HG03378 (cell line): ENCODE data around the gene CDC25C.
"Not testable (repeated sequence)": the region's sequence is repeated elsewhere in the genome, so short reads cannot be mapped to it uniquely, and the experiment has no call there.

ENCODE experiments used
- ATAC-seq: cut with Tn5 transposase; IDR thresholded peaks from one replicate; pipeline ENCODE4 v1.9.1; 2021; ENCODE audit warnings: mild to moderate bottlenecking, moderate library complexity; ENCODE audit not compliant: unreplicated experiment

CDC25C gene

GRCh38 chr5:138282920-138283742, 48.5 kb downstream of the CDC25C start:
- ATAC-seq = no peak

GRCh38 chr5:138280915-138281314, 50.7 kb downstream of the CDC25C start:
- ATAC-seq = no peak

GRCh38 chr5:138276402-138277054, 55.1 kb downstream of the CDC25C start:
- no peak for ATAC-seq

- no peak for ATAC-seq
These were observed 55.7 kb downstream of the CDC25C start for GRCh38 chr5:138275895-138276294.

GRCh38 chr5:138275379-138275782, 56.2 kb downstream of the CDC25C start:
- no peak for ATAC-seq

GRCh38 chr5:138274189-138274853, 57.3 kb downstream of the CDC25C start, which contains the start of gene GFRA3:
GFRA3 (minus strand) TSS chr5:138274621; CDS start chr5:138274424, 197 bp downstream.
- ATAC-seq = no peak

- no peak for ATAC-seq
These were observed 57.8 kb downstream of the CDC25C start for GRCh38 chr5:138273834-138274188.

- ATAC-seq = no peak
These were observed 58.9 kb downstream of the CDC25C start for GRCh38 chr5:138272681-138273080.

GRCh38 chr5:138271281-138271680, 60.3 kb downstream of the CDC25C start:
- no peak for ATAC-seq

- no peak for ATAC-seq
These were observed 67.4 kb downstream of the CDC25C start for GRCh38 chr5:138264183-138264582.

- ATAC-seq = no peak
These were observed 68.0 kb downstream of the CDC25C start for GRCh38 chr5:138263581-138263980.

- ATAC-seq = no peak
These were observed 72.8 kb downstream of the CDC25C start for GRCh38 chr5:138258704-138259292.

- no peak for ATAC-seq
These were observed 74.0 kb downstream of the CDC25C start for GRCh38 chr5:138257583-138257982.

GRCh38 chr5:138252944-138253343, 78.7 kb downstream of the CDC25C start:
- ATAC-seq = no peak

- ATAC-seq = not testable (repeated sequence)
These were observed 83.8 kb downstream of the CDC25C start for GRCh38 chr5:138247800-138248199.

GRCh38 chr5:138246822-138247221, 84.8 kb downstream of the CDC25C start:
- ATAC-seq = no peak

- no peak for ATAC-seq
These were observed 85.3 kb downstream of the CDC25C start for GRCh38 chr5:138246334-138246733.

- ATAC-seq = no peak
These were observed 85.9 kb downstream of the CDC25C start for GRCh38 chr5:138245717-138246116.

- no peak for ATAC-seq
These were observed 87.8 kb downstream of the CDC25C start for GRCh38 chr5:138243794-138244193.

- no peak for ATAC-seq
These were observed 89.7 kb downstream of the CDC25C start for GRCh38 chr5:138241688-138242571.
